ENCODE data around the gene ISG15.

ISG15 gene

DNA sequence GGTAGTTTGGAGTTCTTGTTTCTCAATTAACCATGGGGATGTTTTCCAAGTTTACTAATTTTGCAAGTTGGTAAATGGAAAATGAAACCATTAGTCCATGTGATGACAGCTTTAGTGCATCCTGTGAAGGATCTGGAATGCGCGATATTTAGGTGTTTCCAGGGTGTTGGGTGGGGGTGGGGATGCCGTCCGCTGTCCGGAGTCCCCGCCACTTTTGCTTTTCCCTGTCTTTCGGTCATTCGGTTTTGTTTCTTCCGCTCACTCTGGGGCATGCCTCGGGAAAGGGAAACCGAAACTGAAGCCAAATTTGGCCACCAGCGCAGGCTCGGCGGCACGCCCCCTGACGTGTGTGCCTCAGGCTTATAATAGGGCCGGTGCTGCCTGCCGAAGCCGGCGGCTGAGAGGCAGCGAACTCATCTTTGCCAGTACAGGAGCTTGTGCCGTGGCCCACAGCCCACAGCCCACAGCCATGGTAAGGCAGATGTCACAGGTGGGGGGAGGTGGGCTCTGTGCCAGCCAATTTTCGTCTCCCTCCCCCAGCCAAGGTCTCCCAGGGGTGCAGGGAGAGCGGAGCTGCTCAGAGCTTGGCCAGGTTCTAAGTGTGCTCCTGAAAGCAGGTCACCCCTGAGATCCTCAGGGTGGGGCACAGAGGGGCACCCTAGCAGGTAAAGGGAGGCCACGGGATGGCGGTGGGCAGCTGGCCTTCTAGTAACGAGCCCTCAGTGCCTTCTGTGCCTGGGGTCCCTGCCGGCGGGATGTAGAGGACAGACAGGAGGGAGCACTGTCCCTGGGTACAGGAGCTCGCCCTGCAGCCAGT lies at the start of gene ISG15:
Gene ISG15, plus strand, starts transcription at position 393 of the 817 bp plus-strand sequence. Its CDS starts 77 bp downstream, at position 470.
- peak; percentile 73 to 76 for DNase-seq

DNA sequence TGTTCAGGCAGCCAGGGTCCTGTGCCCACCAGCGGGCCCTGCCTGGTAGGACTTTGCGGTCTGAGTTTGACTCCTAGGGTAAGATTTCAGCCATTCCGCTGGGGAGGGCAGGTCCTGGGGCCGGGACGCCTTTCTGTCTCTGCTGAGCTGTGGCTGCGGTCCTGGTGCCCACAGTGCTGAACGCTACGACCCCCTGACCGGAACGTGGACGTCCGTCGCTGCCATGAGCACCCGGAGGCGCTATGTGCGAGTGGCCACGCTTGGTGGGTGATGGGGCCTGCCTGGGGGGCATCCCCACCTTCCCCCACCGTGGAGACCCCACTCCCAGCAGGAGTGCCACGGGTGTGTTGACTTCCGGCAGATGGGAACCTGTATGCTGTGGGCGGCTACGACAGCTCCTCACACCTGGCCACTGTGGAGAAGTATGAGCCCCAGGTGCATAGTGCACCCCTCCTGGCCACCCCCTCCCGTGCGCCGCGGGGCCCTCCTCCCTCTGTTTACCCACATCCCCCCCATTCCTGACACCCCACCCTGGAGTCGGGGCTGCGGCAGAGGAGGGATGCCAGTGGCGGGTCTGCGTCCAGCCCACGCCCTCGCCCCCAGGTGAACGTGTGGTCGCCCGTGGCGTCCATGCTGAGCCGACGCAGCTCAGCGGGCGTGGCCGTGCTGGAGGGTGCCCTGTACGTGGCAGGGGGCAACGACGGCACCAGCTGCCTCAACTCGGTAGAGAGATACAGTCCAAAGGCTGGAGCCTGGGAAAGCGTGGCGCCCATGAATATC lies 49.4 kb upstream of the ISG15 start:
- no peak for DNase-seq

- no peak for DNase-seq
Observed at GRCh38 chr1:964691-965525, 48.4 kb upstream of the ISG15 start.

DNA sequence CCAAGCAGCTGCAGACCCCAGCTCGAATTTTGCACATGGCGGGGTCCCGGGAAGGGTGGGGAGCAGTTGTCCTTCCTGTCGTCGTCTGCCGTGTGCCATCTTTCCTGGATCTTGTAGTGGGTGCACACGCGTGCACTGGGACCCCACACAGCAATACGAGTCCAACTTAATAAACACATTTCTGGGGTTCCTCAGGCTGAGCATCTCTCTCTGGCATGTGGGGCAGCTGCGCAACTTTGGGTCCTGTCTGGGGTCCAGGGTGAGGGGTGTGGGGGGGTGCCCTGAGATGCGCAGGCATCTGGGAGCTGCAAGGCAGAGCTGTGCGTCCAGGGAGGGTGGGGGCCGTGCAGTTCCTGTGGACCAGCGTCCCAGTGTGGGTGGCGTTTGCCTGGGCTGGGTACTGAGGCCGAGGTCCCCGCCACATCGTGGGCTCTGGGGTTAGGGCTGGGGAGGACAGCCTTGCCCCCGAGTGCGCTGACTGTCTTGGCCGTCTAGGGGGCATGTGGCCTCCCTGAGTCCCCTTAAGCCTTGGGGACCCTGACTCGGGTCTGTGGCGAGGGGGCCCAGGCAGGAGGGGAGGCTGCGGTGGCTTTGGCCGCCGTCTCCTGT lies 47.7 kb upstream of the ISG15 start:
- DNase-seq, result no peak

GRCh38 chr1:966135-966703 lies 47.1 kb upstream of the ISG15 start, which contains the start of gene PLEKHN1:
Gene PLEKHN1, plus strand, starts transcription at chr1:966482. Its CDS starts 50 bp downstream, at chr1:966532.
- DNase-seq, result no peak

- peak; percentile 78 to 82 for DNase-seq
Observed at GRCh38 chr1:966704-967300, 46.5 kb upstream of the ISG15 start.

DNA sequence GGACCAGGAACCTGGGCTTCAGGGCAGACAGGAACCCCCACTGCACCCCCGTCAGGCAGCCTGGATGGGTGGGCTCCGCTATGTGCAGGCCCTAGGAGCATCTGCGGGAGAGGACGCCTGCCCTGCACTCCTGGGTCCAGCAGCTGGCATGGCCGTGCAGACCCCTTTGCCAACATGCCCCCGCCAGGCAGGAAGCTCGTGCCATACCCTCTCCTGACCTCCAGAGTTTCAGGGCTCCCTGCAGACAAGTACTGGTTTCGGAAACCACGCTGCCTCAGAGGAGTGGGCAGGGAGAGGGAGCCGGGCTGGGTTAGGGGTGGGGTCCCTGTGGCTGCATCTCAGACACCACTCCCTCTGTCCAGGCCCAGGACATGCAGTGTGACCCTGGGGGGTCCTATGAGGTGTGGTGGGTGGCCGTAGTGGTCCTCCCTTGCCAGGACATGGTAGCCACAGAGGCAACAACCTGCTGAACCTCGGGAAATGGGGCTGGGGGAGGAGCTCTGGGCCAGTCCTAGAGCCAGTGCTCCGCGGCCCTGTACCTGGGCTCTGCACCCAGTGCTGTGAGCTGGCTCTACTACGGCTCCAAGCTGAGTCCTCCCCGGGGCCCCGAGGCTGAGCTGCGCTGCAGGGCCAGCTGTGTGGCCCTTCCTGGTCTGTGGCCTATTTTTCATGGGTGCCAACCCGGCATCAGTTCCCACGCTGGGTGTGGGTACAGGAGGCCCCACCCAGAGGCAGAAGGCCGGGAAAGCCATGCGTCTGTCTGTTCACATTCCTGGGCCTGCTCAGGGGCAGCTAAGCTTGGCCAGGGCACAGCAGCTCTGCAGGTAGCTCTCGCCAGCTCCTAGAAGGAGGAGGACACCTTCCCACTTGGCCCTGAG lies 45.6 kb upstream of the ISG15 start:
- no peak for DNase-seq

DNA sequence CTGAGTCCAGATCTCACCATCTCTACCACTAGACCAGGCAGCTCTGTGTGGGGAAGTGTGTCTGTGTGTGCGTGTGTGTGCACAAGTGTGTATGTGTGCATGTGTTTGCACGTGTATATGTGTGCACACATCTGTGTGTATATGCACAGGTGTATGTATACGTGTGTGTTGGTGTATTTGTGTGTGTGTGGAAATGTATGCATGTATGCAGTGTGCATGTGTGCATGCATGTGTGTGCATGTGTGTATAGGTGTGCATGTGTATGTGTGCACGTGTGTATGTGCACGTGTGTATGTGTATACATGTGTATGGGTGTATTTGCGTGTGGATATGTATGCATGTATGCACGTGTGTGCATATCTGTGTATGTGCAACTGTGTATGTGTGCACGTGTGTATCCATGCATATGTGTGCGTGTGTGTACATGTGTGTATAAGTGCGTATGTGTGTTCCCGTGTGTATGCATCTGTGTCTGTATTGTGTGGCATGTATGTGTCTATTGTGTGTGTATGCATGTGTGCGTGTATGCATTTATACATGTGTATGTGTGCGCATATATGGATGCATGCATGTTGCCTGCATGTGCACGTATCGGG lies 43.9 kb upstream of the ISG15 start:
- no peak for DNase-seq

GRCh38 chr1:970242-970972 lies 42.9 kb upstream of the ISG15 start:
- DNase-seq, result no peak

DNA sequence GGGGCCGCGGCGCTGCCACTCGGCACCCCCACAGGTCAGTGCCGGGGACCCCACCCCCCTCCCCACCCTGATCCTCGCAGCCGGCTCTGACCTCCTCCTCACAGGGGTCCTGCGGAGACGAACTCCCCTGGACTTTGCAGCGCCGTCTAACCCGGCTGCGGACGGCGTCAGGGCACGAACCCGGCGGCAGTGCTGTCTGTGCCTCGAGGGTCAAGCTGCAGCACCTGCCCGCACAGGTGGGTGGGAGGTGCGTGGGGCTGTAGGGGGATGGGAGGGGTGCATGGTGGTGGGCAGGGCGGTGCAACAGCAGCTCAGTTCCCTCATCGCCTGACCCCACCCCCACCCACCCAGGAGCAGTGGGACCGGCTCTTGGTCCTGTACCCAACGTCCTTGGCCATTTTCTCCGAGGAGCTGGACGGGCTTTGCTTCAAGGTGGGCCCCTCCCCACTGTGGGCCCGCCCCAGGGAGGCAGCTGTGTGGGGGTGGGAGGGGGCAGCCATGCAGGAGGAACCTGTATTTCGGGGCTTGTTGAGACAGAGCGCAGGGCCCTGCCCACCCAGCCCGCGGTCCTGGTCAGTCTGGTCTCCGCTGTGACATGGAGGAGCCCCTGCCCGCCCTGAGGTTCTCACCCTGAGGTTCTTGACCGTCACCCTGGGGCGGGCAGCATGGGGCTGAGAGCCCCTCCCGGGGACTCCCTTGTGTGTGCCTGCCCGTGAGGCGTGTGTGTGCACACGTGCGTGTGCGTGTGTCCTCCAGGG lies 42.1 kb upstream of the ISG15 start:
- DNase-seq, result no peak

GRCh38 chr1:971751-972506 lies 41.4 kb upstream of the ISG15 start:
- no peak for DNase-seq

GRCh38 chr1:972726-973458 lies 40.4 kb upstream of the ISG15 start:
- DNase-seq, result no peak

DNA sequence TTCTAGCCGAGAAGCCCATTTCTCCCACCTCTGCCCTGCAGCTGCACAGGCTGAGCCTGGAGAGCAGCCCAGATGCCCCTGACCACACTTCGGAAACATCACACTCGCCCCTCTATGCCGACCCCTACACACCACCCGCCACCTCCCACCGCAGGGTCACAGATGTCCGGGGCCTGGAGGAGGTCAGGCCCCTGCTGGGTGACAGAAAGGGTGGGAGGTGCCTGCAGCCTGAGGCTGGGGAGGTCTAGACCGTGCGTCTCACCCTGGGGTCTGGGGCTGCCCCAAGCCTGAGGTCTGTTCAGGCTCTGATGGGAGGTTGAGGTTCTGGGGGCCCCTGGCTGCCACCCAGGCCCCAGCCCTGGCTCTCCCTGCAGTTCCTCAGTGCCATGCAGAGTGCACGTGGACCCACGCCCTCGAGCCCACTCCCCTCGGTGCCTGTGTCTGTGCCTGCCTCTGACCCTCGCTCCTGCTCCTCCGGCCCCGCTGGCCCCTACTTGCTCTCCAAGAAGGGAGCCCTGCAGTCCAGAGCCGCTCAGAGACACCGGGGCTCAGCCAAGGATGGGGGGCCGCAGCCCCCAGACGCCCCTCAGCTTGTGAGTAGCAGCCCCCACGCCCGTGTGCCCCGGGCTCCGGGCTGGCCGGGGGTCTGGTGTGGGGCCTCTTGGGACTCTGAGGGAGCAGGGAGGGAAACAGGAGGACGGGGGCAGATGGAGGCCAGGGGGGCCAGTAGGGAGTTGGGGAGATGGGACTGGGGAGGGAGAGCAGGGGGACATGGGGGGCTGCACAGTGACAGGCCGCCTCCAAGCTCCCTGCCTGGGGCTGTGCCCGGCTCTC lies 39.6 kb upstream of the ISG15 start:
- DNase-seq, result no peak

DNA sequence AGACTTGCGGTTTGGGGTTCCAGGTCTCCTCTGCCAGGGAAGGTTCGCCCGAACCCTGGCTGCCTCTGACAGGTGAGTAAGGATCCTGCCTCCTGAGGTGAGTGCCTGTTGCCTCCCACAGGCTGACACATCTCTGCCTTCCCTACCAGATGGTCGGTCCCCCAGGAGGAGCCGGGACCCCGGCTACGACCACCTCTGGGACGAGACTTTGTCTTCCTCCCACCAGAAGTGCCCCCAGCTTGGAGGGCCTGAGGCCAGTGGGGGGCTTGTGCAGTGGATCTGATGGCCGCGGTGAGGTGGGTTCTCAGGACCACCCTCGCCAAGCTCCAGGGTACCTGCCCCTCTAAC lies 39.0 kb upstream of the ISG15 start:
- DNase-seq, result no peak

- no peak for DNase-seq
Observed at GRCh38 chr1:974687-975328, 38.5 kb upstream of the ISG15 start.

- no peak for DNase-seq
Observed at GRCh38 chr1:975365-975764, 37.9 kb upstream of the ISG15 start.
